Measurements from ENCODE around the gene RFTN2.

- no peak for TF ChIP-seq CTCF (IDR thresholded peaks at IDR 0.05; ENCODE audit: insufficient read depth, low read length)
- no peak for TF ChIP-seq REST (IDR thresholded peaks at IDR 0.05; ENCODE audit: insufficient replicate concordance, low read depth)
- no peak for TF ChIP-seq POLR2AphosphoS5 (IDR thresholded peaks at IDR 0.05; ENCODE audit: low read depth)
- no peak for TF ChIP-seq GABPA (IDR thresholded peaks at IDR 0.05; ENCODE audit: low read depth)
These were observed 1.3 kb downstream of the RFTN2 start for GRCh38 chr2:197674060-197674459.
